SIG-M5 treated with dmso at 0.1 percent for 504 hours (cell line): ENCODE data around the gene DIO1.
A peak's percentile ranks its signal among the peaks of the same experiment; 100 is the strongest.

ENCODE experiments used
- DNase-seq: peaks from one replicate; lab custom pipeline; 2025; ENCODE audit not compliant: unreplicated experiment; lab: John Stamatoyannopoulos, UW

The DIO1 gene

DNA sequence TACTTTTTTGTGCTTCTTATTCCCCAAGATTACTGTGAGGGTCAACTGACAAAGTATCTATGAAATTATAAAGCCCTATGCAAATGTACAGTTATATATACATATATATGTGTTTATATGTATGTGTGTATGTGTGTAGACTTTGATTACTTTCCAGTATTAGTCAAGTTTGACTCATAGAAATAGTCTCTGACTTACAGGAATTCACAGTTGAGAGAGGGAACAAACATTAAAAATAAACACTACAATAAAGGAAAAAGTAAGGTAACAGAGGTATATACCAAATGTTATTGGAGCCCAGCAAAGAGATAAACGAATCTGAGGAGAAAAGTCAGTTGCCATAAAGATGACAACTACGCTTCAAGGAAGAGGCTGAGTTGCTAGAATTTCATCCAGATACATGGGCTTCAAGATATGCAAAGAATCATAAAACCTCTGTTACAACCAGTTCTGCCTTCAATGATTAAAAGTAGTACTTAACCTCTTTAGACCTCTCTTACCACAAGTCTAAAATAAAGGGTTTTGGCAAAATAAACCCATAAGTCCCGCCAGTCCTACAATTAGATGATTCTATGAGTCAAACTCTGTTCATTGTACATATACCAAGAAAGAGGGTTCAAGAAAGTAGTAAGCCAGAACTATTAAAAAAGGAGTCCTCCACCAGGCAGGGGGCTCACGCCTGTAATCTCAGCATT is 44.3 kb downstream of the DIO1 start:
- no peak for DNase-seq

DNA sequence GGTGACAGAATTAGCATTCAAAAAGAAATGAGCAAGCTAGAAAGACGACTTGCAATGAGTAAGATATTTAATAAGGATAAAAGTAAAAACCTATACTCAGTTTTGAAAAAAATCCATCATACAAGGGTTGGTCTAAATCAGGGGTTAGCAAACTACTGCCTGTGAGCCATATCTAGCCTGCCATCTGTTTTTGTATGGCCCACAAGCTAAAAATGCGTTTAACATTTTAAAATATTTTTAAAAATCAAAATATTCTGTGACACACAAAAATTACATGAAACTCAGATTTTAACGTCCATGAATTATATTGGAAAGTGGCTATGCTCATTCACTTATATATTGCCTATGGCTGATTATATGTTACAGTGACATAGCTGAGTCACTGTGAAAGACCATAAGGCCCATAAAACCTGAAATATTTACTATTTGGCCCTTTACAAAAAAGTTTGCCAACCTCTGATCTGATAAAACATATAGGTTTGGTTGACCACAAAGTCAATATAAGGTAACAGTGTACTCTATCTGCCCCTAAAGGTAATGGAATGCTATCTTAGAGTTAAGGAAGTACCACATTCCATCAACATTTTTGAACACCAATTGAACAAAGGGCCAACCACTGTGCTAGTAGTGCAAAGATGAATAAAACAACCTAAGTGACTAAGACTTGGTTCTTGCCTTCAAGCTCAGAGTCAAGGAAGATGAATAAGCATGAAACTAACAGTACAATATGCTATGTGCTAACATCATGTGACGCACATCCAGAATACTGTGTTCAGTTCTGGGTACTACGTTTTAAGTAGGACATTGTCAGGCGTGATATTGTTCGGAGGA is 48.4 kb downstream of the DIO1 start:
- DNase-seq, result no peak

DNA sequence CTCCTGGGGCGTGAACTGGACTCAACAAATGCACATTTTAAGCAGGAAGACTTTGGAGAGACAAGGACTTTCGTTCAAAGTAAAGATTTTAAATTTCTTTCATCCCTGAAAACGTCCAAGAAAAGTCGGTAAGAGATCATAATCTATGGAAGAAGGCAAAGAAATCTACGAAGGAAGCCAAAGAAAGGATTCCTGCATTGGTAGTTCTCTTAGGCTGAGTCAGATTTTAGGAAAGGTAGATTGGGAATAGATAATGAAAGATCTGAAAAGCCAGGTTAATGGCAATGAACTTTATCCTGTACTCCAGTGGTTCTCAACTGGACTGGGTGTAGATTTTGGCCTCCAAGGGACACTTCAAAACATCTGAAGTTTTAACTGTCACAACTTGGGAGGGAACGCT is 49.1 kb downstream of the DIO1 start:
- DNase-seq, result no peak

DNA sequence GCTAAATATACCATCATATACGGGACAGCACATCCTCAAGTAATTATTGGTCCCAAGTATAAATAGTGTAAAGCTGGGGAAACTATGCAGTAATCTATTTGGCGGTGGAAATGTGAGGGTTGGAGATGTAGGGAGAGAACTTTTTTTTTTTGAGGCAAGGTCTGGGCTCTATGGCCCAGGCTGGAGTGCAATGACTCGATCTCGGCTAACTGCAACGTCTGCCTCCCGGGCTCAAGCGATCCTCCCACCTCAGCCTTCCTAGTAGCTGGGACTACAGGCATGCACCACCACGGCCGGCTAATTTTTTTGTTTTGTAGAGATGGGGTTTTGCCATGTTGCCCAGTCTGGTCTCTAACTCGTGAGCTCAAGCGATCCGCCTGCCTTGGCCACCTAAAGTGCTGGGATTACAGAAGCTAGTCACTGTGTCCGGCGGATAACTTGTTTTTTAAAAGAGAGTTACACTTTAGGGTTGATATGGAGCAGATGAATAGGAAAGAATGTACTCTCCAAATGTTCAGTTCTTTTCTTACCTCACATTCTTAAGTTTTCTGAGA is 49.6 kb downstream of the DIO1 start:
- no peak for DNase-seq

DNA sequence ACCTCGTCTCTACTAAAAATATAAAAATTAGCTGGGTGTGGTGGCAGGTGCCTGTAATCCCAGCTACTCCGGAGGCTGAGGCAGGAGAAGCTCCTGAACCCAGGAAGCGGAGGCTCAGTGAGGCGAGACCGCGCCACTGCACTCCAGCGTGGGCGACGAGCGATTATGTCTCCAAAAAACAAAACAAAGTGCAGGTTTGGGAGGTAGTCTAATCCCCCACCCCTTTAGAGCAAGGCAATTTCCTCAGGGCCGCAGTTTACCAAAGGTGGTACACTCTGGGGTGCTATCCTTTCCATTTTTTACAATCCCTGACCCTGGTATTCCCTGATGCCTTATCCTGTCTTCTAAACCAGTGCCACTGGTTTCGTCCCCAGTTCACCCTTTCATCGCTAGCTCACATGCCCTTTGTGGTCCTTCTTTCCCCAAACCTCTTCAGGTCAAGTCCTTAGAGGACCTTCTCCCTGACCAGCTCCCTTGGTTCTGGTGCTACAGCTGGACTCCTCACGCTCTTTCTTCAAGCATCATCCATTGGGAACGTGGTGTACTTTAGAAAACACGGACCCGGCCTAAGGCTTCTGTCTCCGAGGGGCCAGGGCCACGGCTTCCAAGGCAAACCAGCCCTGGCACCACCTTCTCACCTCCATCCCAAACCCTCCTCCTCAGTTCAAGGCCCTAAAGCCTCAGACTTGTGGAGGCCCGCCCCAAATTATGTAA is 50.6 kb downstream of the DIO1 start:
- no peak for DNase-seq

DNA sequence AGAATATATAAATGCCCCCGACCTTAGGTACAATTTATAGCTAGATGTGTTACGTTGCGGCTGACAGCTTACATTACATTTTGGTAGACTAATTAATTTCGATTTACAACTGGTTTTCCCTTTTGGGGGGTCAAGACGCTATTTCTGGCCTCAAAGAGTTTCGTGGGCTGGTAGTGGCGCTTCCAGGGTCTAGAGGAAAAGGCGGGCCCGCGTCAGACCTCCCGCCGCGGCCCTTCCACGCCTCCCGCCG is 51.1 kb downstream of the DIO1 start:
- no peak for DNase-seq

DNA sequence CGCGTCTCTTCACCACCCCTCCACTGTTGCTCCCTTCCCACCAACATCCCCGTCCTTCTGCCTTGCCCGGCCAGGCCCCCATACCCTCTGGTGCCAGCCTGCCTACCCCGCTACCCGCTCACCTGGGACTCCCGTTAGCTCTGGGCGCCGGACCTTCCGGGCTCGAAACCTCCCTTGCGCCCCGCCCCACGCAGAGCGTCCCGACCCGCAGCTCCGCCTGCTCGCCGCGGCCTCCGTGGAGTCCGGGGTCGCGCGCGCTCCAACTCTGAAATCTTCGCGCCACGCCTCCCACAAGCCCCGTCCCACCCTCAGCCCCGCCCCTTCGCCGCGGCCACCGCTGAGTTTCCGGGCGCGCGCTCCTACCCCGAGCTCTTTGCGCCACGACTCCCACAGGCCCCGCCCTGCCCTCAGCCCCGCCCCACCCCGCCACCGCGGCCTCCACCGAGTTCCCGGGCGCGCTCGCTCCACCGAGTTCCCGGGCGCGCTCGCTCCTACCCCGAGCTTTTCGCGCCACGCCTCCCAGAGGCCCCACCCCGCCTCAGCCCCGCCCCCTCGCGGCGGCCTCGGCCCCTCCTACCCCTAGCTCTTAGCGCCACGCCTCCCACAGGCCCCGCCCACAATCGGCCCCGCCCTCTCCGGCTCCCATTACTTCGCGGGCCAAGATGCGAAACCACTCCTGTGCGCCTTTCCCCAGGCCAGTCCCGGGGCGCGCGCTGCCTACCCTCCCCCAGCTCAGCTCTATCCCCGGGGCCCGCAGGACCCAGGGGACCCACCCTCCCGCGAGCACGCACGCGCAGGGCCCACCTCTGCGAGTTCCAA is 51.7 kb downstream of the DIO1 start, which contains the start of gene IFT25:
TSS of gene IFT25 (minus strand) at position 267 of the 819 bp plus-strand sequence. CDS start 5,617 bp downstream, outside the sequence.
- DNase-seq, result peak; percentile 83

DNA sequence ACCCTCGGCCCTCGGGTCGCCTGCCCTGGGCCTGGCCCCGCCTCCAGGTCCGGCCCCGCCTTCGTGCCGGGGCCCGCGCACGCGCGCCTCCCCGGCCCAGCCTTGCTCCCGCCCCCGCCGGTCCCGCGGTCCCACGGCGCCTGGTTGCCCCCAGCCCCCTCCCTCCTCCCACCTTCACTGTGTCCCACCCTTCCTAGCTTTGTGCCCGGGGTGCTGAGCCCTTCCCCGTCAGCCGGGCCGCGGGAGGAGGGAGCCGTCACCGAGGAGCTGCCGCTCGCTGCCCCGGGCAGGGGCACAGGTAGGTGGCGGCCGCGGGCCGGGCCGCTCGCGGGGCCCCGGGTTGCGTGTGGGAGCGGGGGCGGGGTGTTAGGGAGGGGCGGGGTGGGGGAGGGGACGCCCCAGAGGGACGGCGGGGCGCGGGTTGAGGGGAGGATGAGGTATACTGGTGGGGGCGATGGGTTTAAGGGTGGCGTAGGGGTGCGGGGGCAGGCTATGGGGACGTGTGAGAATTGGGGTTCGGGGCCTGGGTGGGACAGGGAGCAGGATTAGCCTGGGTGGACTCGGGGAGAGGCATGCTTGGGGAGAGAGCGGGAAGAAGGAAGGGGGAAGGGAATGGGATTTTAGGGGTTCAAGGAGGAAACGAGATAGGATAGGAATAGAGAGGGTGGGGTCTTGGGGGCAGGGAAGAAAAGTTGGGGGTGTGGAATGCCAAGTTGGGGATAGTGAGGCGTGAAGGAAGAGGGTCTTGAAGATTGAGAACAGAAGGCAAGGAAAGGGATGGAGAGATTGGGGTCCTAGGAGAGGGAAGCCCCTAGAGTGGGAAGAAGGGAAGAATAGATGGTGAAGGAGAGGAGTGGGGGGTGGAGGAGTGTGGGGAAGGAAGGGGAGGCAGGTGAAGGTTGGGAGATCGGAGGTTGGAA is 52.5 kb downstream of the DIO1 start, which contains the start of gene LRRC42:
TSS of gene LRRC42 (plus strand) at position 99 of the 920 bp plus-strand sequence. CDS start 5,650 bp downstream, outside the sequence.
- DNase-seq, result peak; percentile 63

DNA sequence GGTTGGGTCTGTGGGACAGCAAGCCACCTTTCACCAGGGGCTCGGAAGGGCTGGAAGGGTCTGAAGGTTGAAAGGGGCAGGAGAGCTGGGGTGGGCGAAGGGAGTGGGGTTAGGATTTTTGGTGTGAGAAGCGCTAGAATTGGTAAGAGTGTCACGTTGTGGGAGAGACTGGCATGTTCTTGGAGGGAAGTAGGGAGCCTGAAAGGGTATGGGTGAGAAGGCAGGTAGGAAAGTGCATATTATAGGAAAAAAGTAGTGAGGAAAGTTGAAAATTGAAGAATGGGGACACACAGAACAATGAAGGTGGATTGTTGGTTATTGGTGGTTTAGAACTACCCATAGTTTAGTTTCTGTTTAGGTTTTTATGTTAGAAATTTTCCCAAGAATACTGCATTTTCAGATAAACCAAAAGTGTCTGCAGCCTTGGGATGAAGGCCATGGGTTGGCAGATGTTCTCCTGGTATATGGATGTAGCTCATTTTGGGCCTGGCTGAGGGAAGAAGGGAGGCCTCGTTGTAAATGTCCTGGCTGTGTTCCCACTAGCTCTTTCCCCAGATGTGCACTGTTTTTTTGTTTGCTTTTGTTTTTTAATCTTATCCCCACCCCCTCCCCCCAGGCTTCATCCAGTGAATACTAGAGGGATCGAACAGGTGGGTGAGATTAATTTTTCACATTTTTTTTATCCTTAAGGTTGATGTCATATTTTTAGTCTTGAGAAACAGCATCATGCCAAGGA is 53.4 kb downstream of the DIO1 start:
- DNase-seq, result no peak

DNA sequence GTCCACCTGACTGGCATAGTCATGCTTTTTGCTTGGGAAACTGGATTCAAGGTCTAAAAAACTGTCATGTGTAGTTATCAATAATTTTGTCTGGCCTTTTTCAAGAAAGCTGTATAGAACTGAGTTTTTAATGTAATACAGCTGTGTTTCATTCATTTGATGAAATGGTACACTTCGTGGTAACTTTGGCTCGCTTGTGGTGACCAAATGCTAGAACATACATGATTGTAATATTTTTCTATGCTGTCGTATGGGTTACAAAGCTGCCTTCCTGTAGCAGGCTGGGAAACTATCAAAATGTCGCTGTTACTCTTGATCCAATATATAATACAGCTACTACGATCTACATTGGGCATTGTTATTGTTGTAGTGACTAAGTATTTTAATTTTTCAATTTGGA is 54.3 kb downstream of the DIO1 start:
- no peak for DNase-seq

DNA sequence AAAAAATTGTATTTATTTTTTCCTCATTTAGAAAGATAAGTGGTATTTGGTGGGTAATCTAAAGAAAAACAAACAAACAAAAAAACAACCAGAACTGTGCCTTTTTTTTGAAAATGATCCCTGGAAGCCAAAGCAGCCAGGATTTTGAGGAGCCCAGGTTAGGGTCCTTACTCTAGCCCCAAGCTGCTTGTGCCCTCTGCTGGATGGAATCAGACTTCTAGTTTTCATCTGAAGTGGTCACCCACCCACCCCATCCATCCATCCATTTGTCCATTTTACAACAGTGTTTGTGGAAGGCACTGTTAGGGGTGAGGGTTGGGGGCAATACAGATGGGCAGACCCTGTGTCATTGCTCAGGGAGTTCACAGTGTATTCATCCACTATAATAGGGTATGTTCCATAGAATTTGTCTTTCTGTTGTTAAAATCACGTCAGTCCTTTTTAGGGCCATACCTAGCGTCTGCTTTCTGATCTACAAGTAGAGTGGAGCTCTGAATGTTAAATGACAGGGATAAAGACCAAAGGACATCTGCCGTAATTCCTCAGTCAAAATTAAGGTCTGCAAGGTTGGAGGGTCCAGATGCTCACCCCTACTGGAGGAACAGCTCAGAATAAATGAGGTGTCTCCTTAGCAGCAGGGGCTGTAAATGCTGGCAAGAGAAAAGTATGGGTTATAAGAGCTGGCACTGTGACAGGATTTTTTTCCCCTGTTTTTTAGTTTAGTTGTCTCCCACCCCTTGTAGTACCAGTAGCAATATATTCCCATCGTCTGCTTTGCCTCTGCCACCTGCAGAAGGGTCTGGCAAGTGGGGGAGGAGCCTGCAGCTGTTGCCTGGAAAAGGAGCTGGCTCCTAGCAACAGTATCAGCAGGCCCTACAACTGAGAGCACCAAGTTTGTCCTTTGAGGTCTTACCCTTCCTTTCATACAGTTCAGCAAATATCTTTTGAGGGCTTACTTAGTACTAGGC is 55.3 kb downstream of the DIO1 start:
- peak; percentile 27 for DNase-seq

DNA sequence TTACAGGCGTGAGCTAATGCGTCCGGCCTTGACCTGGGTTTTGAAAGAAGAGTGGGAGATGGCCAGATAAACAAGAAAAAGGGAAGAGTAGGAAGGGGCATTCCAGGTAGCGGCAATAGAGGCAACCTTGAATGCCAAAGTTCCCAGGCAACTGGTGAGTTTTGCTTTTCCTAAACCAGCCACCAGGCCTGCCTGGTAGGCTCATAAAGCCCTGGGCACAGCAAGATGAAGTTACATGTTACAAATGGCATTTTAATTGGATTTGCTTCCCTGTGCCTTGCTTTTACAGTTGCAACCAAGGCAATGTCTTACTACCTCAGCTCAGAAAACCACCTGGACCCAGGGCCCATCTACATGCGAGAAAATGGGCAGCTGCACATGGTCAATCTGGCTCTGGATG is 57.7 kb downstream of the DIO1 start:
- no peak for DNase-seq

DNA sequence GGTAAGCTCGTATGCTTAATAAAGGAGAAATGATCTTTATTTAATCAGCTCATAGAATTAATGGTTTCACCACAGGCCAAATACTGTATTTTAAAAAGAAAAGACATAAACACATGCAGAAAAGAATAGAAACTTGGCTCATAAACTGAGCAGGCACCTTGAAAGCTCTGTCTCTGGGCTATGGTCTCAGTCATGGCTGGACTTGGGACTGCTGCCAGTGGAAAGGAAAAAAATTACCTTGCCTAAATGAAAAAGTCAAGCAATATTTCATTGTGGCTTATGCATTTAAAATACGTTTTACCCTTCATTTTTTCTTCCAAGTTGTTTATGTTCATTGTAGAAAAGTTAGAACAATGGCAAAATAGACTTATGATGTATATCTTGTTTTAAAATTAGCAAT is 60.1 kb downstream of the DIO1 start:
- DNase-seq, result no peak

DNA sequence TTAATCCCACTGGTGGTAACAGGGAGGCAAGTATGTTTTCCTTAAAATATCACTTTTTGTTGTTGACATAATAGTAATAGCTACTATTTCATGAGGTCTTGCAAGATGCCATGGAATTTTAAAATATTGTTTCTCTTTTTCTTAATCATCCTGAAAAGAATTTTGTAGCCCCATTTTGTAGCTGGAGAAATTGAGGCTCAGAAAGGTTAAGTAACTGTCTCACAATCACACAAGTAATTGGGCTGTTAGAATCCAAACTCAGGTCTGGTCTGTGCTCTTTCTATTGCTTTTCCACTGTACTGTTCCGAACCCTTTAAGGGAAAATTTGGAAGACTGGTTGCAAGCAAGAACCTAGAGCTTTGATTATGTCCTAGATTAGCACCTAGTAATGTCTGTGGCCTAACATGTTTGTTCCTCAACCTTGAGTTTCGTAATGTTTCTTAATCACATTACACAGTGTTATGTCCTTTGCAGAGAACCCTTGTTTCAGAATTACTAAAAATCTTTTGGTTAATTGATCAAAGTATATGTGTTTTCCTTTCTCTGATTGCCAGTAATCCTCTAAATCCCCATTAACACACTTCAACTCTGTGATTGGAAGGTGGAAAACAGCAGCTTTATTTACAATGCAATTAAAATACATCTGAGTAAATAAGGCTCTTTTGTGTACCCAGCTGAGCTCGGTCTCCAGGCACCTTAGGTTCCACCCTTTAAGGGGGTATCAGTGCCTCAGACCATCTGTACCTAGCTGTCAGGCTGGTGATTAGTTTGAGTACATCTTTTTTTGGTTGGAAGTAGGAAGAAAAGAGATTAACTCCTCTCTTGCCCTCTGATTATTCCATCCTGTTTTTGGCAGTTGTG is 62.6 kb downstream of the DIO1 start:
- peak; percentile 30 for DNase-seq

DNA sequence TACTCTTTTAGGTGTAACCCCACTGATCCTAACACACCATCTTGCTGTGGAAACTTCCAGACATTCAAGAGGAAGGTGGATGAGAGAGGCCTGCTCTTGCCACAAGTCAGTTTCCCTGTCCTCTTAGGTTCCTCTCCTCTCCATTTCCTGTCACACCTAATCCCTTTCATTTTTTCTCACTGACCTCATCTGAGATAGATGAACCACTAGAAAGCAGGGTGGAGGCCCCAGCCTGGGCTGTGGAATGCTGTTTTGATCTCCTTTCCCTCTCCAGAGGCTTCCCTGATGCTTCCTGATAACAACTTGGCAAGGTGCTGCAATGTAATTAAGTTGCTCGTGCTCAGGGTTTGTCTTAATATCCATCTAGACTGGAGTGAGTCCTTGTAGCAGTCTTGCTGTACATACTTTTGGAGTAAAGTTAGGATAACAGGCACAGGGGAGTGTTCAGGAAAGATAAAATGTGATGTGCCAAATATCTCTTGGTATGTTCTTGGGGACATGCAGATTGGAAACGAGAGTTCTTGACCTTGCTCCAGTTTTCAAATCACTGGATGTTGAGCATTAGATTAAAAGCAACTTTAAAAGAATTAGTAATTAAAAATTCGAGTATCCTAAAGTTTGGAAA is 63.3 kb downstream of the DIO1 start:
- DNase-seq, result no peak

DNA sequence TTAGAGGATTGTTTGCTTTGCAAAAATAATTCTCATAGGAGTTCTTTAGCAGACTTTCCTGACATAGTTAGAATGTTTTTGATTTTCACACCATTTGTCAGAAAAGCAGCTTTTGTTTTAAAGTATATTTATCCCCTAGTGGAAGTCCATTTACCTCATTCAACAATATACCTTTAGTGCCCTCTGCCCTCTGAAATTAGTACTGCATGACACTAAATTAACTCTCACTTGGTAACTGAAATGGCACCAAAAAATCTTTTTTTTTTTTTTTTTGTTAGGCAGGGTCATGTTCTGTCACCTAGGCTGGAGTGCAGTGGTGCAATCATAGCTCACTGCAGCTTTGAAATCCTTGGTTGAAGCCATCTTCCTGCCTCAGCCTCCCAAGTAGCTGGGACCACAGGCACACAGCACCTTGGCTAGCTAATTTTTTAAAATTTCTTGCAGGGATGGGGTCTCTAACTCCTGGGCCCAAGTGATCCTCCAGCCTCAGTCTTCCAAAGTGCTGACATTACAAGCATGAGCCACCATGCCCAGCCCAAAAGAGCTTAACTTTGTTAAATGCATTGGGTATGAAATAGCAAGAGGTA is 65.8 kb downstream of the DIO1 start:
- DNase-seq, result peak; percentile 45
